ENCODE data around the gene ARHGEF11. TPM values are rescaled to one million over a fixed set of nuclear protein-coding genes. Genes with fewer than 3 reads are reported as not detected.

The ARHGEF11 gene
- total RNA-seq, 1 experiment from 2014 or later = 45.5 TPM

DNA sequence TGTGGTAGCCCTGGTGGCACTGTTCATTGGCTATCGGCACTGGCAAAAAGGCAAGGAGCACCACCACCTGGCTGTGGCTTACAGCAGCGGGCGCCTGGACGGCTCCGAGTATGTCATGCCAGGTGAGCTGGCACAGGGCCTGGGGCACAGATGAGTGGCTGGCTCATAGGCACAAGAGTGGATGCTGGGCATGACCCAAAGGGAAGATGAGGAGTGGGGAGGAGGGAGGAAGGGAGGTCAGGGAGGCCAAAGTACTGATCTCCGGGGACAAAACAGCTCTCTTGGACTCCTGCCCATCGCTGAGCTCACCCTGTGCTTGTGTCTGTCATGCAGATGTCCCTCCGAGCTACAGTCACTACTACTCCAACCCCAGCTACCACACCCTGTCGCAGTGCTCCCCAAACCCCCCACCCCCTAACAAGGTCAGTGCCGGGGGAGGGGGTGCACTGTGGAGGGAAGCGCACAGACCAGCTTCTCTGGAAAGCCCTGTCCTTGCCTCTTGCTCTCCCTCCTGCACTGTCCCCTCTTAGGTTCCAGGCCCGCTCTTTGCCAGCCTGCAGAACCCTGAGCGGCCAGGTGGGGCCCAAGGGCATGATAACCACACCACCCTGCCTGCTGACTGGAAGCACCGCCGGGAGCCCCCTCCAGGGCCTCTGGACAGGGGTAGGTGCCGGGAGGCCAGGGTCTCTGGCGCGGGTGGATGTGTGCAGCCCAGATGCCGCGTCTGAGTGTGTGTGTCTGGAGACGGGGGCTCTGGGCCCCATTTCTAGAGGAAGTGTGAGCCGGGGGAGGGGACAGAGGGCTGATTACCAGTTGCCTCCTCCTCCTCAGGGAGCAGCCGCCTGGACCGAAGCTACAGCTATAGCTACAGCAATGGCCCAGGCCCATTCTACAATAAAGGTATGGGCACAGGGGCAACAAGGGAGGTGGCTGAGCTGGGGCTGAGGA, 132.4 kb downstream of the ARHGEF11 start:
- ChIA-PET POLR2A (no interaction called here), CTCF (interaction anchor here (0.7 to 1.9 kb wide), 3 partner anchors 12 to 16 kb away, joined by 3 to 9 read pairs (median 3); no protein-coding TSS in a partner anchor)
- H3K4me1 ChIP-seq = no peaks in the 10 kb centered on the region
- intact Hi-C loops (cut with micrococcal nuclease; ENCODE audit: unreplicated experiment) = no loop called here
- DNase-seq = no peak
- Mint-ChIP-seq H3K4me1 (ENCODE audit: low read depth, unreplicated experiment) (no peaks in the 10 kb centered on the region), H3K36me3 (ENCODE audit: insufficient read depth, unreplicated experiment) (no peaks in the 10 kb centered on the region), H3K4me3 (ENCODE audit: unreplicated experiment) (no peak overlapping the region), H3K27ac (ENCODE audit: unreplicated experiment) (no peak overlapping the region), H3K9me3 (ENCODE audit: unreplicated experiment) (no peaks in the 10 kb centered on the region), H3K27me3 (ENCODE audit: insufficient read depth, unreplicated experiment) (no peaks in the 10 kb centered on the region)
- no TSS peak for BruUV-seq (replicated peaks)
- no peaks in the 10 kb centered on the region for H3K27me3 ChIP-seq (replicated peaks; ENCODE audit: control insufficient read depth, insufficient read depth, low read length)
- no peaks in the 10 kb centered on the region for H3K9me3 ChIP-seq
- H3K4me3 ChIP-seq (ENCODE audit: low read depth, low read length) = no peak overlapping the region
- TF ChIP-seq, protein P1, sequence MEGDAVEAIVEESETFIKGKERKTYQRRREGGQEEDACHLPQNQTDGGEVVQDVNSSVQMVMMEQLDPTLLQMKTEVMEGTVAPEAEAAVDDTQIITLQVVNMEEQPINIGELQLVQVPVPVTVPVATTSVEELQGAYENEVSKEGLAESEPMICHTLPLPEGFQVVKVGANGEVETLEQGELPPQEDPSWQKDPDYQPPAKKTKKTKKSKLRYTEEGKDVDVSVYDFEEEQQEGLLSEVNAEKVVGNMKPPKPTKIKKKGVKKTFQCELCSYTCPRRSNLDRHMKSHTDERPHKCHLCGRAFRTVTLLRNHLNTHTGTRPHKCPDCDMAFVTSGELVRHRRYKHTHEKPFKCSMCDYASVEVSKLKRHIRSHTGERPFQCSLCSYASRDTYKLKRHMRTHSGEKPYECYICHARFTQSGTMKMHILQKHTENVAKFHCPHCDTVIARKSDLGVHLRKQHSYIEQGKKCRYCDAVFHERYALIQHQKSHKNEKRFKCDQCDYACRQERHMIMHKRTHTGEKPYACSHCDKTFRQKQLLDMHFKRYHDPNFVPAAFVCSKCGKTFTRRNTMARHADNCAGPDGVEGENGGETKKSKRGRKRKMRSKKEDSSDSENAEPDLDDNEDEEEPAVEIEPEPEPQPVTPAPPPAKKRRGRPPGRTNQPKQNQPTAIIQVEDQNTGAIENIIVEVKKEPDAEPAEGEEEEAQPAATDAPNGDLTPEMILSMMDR (IDR thresholded peaks at IDR 0.05; ENCODE audit: insufficient read depth in 1 of 2, low read depth in 1 of 2, low read length in 1 of 2, severe bottlenecking in 1 of 2, unreplicated experiment in 1 of 2) = no peak
- H3K36me3 ChIP-seq (ENCODE audit: control insufficient read depth, insufficient read depth, low read length) = no peaks in the 10 kb centered on the region

DNA sequence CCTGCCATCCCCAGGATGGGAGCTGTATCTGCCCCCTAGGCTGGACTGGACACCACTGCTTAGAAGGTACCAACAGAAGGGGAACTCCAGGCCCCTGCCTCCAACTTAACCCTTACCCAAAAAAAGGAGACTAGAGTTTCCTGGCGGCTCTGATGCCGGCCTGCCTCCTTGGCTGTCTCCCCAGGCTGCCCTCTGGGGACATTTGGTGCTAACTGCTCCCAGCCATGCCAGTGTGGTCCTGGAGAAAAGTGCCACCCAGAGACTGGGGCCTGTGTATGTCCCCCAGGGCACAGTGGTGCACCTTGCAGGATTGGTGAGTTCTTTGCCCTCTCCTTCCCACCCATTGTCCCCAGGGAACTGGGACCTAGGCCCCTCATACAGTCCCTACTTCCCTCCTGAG, 133.2 kb downstream of the ARHGEF11 start:
- Mint-ChIP-seq H3K4me3 (ENCODE audit: unreplicated experiment) (no peak overlapping the region), H3K27ac (ENCODE audit: unreplicated experiment) (no peak overlapping the region), H3K36me3 (ENCODE audit: insufficient read depth, unreplicated experiment) (no peaks in the 10 kb centered on the region), H3K9me3 (ENCODE audit: unreplicated experiment) (no peaks in the 10 kb centered on the region), H3K4me1 (ENCODE audit: low read depth, unreplicated experiment) (no peaks in the 10 kb centered on the region), H3K27me3 (ENCODE audit: insufficient read depth, unreplicated experiment) (no peaks in the 10 kb centered on the region)
- Histone ChIP-seq H3K4me3 (ENCODE audit: low read depth, low read length) (no peak overlapping the region), H3K27me3 (replicated peaks; ENCODE audit: control insufficient read depth, insufficient read depth, low read length) (no peaks in the 10 kb centered on the region), H3K4me1 (0 out of 2 replicates have a peak, but pooled peaks cover 4% of the 10 kb centered on the region), H3K9me3 (no peaks in the 10 kb centered on the region), H3K36me3 (ENCODE audit: control insufficient read depth, insufficient read depth, low read length) (no peaks in the 10 kb centered on the region)
- intact Hi-C loops (cut with micrococcal nuclease; ENCODE audit: unreplicated experiment) = no loop called here
- TF ChIP-seq, protein P1 (IDR thresholded peaks at IDR 0.05; ENCODE audit: insufficient read depth in 1 of 2, low read depth in 1 of 2, low read length in 1 of 2, severe bottlenecking in 1 of 2, unreplicated experiment in 1 of 2) = no peak
- ChIA-PET POLR2A (no interaction called here), CTCF (interaction anchor here (0.7 to 1.3 kb wide), 3 partner anchors 11 to 16 kb away, joined by 3 read pairs; no protein-coding TSS in a partner anchor)
- DNase-seq = no peak
- no TSS peak for BruUV-seq (replicated peaks)

DNA sequence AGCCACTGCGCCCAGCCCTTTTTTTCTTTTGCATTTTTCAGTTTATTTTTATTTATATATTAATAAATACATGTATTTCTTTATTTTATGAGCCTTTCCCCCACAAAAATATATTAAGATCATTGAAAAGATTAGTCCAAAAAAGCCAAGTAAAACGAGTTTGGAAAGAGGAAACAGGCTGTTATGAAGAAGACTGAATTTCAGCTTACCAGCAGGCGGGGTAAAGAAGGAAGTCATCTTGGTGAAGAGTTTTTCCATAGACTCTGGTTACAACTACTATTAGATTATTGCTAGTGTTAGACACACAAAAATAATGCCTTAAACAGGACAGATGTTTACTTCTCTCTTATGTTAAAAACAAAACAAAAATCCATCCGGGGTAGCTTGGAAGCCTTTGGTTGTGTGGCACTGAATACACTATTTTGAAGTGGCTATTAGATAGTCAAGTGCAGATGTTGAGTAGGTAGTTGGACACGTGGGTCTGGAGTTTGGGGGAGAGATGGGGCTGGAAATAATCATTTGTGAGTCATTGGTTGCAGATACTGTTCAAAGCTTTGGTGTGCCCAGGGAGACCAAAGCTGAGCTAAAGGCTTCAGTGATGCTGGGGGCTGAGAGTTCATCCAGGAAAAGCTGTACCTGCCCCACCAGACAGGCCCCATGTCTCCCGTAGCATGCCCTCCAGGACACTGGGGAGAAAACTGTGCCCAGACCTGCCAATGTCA, 133.8 kb downstream of the ARHGEF11 start:
- CTCF ChIA-PET = interaction anchor here (1.0 to 1.3 kb wide), 2 partner anchors 11 to 16 kb away, joined by 3 read pairs; no protein-coding TSS in a partner anchor
- intact Hi-C loops (cut with micrococcal nuclease; ENCODE audit: unreplicated experiment) = no loop called here
- Mint-ChIP-seq H3K4me3 (ENCODE audit: unreplicated experiment) (no peak overlapping the region), H3K4me1 (ENCODE audit: low read depth, unreplicated experiment) (no peaks in the 10 kb centered on the region), H3K9me3 (ENCODE audit: unreplicated experiment) (no peaks in the 10 kb centered on the region), H3K27ac (ENCODE audit: unreplicated experiment) (no peak overlapping the region), H3K27me3 (ENCODE audit: insufficient read depth, unreplicated experiment) (no peaks in the 10 kb centered on the region), H3K36me3 (ENCODE audit: insufficient read depth, unreplicated experiment) (no peaks in the 10 kb centered on the region)
- Histone ChIP-seq H3K4me3 (ENCODE audit: low read depth, low read length) (no peak overlapping the region), H3K4me1 (0 out of 2 replicates have a peak, but pooled peaks cover 9% of the 10 kb centered on the region), H3K9me3 (no peaks in the 10 kb centered on the region), H3K27me3 (replicated peaks; ENCODE audit: control insufficient read depth, insufficient read depth, low read length) (no peaks in the 10 kb centered on the region), H3K36me3 (ENCODE audit: control insufficient read depth, insufficient read depth, low read length) (no peaks in the 10 kb centered on the region)
- no TSS peak for BruUV-seq (replicated peaks)
- TF ChIP-seq, protein P1 (IDR thresholded peaks at IDR 0.05; ENCODE audit: insufficient read depth in 1 of 2, low read depth in 1 of 2, low read length in 1 of 2, severe bottlenecking in 1 of 2, unreplicated experiment in 1 of 2) = no peak
- POLR2A ChIA-PET = no interaction called here
- DNase-seq = no peak

Measured in Caco-2 (cell line).